HG03457 (cell line): ENCODE measurements around the gene FYB1.

Experiments
- ATAC-seq: cut with Tn5 transposase; IDR thresholded peaks from one replicate; pipeline ENCODE4 v1.9.1; 2021; ENCODE audit warnings: moderate number of reproducible peaks; ENCODE audit not compliant: unreplicated experiment

Gene FYB1

DNA sequence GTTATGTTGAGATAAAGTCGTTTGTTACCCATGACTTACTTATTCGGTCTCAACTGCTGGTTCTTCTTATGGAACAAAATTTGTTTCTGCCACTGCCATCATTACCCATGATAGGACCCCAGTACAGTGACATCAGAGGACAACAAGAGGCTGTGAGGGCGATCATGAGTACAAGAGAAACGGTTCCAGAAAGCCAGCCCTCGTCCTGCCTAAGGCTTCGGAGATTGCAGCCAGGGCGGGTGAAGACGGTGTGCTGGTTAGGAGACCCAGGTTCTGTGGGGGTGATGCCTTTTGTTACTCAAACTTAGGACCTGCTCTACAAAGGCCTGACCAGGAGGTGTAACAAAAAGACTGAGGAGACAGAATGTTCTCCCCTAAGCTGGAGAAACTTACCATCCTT is 10.9 kb downstream of the FYB1 start:
- ATAC-seq: no peak

DNA sequence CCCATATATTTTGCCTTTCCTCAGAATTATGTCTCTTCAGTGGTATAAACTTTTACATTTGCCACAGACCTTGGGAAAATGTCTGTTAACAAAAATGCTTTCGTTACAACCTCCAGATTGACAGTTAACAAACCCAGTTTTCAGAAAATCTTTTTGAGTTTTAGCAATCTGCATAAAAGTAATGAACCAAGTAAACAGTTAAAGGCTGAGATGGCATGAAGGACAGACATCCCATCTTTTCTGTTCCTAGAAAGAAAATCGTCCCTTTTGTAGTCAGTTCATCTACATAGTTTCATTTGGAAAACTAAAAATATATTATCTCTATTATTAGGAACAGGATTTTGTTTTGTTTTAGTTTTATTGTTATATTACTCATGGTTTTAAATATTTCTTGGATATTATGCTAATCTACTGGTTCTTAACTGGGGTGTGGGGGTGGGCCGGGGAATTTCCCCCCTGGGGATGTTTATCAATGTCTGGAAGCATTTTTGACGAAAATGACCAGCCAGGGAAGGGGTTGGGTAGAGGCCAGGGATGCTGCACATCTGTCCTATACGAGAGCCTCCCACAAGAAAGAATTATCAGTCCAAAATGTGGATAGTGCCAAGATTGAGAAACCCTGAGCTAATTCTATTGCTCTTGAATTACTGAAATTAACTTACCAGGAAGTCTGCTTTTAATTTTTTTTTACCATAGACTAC is 11.9 kb downstream of the FYB1 start:
- no peak for ATAC-seq

DNA sequence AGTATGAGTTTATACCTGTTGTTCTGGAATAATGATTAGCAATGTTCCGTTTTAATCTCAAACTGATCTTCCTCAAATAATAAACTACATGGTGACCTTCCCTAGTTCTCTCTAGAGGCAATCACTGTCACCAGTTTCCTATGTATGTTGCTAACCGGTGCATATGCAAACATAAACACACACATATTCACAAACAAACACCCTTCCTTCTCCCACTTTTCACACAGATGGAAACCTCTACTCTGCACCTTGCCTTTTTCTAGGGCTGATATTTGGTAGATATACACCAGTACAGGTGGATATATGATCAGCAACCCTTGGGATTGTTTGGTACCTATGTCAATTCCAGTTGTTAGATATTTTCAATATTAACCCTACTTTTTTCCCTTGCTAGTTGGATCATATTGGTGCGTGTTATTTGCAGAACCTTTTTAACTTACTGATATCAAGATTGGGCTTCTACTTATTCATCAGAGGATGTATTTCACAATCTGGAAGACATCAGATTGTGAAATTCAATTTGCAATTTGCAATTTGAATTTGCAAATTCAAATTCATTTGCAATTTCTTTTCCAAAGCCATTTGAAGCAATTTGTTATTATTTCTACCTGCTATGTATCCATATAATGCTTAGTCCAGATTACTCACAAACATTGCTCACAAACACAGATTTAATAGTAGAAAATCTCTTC is 12.6 kb downstream of the FYB1 start:
- no peak for ATAC-seq

DNA sequence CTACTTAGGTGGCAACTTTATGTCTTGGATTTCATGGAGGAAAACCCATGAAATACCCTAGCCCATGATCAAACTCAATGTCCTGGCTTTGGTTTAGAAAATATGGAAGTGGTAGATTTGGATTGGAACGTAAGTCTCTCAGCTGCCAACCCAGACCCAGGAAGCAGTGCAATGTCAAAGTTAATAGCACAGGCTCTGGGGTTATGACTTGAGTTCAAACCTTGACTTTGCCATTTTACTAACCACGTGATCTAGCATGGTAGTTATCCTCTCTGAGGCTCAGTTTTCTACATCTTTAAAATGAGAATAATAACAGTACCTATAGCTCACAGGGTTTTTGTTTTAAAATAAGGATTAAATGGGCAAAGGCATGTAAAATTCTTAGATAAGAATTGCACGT is 13.8 kb downstream of the FYB1 start:
- no peak for ATAC-seq

DNA sequence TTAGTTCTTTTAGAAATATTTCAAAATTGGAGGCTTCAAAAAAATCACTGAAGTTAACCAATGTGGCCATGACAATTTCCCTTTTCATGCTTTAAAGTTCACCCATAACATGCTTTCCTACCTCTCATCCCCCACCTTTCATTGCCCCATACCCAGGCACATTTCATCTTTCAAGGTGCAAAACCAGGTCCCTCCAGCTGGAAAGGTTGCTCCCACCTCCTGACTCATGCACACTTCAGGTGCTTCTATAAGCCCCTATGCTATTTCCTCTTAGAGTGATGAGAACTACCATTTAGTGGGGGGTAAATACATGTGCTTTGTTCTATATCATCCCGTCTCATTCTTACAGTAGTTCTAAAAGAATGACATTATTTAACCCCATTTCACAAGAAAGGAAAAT is 15.4 kb downstream of the FYB1 start:
- no peak for ATAC-seq

DNA sequence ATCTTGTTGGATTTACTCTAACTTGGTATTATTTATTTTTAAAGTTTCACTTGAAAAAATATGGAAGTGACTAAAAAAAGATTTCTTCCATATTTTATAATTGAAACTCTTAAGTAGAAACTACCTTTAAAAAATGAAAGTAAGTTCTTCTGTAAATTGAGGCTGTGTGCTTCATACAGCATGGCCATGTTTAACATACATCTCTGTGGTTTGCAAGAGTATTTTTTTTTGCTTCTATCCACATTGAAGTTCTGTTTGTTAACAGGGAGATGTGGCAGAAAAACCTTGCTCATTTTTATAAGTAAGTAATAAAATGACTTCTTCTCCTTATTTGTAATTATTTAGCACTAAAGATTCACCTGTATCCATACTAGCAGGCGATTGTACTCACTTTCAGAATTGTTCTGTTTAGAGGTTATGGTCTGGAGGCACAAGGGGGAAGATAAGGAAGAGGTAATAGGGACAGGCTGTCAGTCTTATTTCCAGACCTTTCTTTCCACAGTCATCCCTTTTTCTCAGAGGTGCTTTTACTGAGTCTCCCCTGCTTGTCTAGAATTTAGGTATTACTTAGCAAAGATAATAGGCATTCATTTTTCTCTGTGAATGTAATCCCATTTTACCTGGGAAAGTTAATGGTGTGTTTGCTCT is 16.0 kb downstream of the FYB1 start:
- ATAC-seq: no peak

DNA sequence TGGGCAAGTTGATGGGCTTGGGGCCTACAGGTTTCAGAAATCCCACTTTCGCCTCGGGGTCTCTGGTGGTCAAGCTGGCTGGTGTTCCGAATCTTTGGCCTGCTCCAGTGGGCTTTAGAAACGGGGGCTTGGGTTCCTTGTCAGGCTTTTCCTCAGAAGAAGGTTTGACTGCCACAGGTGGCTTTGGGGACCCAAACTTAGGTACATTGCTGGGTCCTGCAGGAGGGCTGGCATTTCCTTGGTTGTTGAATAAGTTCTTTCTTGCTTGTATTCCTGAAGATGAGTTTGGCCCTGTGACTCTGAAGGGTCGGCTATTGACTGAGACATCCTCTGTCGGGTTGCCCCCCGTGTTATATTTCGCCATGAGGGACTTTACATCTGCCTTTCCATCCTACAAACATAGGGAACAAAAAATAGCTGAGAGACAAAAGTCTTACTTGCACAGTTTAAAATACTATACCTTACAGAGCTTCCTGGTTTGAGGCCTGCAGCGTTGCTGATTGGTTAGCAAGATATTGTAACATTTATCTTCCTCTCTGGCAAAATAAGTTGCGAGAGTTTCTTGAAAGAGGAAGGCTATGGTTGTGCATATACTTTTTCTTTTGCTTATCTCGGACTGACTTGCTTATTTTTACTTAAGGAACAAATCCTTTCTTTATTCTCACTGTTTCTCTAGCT is 16.6 kb downstream of the FYB1 start:
- no peak for ATAC-seq

DNA sequence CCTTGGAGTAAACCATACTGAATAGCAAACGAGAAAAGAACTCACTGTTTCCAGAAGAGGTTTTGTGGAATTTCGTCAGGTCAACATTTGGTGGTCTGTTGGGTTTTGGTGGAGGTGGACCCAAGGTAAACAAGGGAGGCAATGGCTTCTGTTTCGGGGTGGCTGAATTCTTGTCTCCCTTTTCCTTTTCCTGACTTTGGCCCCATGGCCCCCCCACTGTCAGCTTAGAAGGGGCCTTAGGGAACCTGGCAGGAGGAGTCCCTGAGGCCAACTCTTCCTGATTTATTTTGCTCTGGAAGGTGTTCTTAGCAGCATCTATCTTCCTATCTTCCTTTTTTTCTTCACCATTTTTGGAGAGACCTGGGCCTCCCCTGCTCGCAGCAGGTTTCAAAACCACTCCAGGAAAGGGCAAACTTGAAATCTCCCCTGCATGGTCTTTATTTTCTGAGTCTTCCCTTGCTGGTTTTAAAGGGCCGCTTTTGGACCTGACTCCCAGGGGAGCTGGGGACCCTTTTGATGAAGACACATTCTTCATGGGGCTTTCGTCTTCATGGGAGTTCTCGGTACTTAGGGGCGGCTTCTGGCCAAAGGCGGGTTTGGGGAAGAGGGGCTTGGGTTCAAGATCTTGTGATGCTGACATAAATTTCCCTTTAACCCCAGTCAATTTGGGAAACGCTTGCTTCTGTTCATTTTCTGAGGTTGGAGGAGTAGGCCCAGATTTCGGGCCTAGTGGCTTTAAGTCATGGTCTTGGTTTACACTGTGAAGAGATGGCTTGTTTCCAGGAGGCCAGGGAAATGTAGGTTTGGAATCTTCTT is 17.4 kb downstream of the FYB1 start:
- no peak for ATAC-seq

DNA sequence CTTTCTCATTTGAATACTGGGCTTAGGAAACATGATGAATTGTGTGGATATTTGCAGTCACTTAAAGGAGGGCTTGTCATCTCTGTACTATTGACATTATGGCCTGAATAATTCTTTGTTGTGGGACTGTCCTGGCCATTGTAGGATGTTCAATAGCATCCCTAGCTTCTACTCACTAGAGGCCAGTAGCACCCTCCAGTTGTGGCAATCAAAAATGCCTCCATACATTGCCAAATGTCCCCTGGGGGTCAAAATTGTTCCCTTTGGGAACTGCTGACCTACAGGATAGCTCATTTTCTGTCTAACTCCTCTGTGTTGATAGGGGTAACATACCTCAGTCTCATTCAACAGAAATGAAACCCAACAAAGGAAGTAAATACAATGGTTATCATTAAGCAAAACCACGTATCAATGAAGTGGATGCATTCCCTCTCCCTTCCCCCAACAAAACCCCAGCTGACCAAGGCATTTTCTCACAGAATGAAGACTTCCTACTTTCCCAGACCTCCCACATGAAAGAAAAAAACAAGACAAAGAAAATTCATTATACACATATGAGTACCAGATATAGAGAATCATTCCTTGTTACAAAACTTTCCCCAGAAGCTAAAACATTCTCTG is 18.1 kb downstream of the FYB1 start:
- no peak for ATAC-seq

DNA sequence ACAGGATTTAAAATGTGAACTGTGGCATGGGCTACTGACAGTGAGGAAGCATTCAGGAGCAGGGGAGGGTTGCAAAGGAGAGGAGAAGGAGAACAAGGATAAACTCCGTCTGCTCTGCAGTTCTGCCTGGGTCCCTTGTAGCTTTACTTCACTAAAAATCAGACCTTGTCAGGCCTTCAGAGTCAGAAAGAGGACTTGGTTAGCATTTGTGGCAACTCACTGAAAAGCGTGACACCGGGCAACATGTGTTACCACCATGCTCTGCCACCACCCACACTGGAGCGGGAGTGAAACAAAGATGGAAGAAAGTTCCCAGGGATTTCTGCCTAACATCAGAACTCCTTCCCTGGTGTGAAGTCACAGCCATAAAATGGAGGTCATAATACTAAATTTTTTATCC is 19.3 kb downstream of the FYB1 start:
- no peak for ATAC-seq

DNA sequence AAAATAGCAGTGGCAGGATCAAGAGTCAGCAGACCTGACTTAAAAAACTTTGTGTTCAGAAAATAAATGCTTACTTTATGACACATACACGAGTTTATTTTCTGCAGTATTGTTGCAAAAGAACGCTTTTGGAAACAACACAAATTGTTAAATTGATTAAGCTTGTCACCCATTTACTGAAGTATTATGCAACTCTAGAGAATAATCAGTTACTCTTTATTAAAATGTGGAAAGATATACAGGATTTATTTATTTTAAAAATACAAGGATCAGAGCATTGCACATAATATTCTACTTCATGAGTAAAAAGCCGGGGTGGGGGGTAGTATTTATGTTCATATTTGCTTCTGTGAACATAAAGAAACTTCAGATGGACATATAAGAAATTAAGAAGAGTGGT is 20.0 kb downstream of the FYB1 start:
- no peak for ATAC-seq

DNA sequence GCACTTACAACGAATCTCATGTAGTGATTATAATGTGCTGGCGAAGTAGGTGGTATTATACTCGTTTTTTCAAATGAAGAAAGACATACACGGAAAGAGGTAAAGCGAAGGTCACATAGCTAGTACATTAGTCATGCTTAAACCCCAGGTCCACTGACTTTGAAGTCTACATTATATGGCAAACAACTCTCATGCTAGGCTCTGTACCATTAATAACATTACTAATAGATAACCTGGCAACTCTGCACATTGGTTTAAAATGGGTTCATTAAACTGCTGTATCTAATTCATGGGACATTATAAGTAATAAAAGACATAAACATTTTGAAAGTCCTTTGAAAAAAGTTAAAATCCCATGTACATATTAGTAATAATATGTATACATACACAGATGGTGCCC is 21.2 kb downstream of the FYB1 start:
- no peak for ATAC-seq

DNA sequence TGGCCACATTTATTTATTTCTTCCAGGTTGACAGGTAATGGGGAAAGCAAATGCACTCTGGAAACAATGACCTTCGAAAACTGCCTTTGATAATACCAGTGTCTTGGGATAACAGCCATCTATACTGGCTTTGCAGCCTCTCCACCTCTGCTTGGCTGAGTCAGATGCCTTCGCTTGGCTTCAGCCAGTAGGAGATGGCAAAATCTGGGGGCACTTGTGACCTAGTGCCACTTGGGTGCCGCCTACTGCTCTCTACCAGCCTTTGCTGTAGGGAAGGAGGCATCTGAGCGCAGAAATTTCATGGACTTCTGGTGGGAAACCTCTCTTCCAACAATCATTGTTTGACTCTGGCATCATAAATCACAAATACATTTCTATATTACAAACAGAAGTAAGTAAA is 21.8 kb downstream of the FYB1 start:
- ATAC-seq: no peak

DNA sequence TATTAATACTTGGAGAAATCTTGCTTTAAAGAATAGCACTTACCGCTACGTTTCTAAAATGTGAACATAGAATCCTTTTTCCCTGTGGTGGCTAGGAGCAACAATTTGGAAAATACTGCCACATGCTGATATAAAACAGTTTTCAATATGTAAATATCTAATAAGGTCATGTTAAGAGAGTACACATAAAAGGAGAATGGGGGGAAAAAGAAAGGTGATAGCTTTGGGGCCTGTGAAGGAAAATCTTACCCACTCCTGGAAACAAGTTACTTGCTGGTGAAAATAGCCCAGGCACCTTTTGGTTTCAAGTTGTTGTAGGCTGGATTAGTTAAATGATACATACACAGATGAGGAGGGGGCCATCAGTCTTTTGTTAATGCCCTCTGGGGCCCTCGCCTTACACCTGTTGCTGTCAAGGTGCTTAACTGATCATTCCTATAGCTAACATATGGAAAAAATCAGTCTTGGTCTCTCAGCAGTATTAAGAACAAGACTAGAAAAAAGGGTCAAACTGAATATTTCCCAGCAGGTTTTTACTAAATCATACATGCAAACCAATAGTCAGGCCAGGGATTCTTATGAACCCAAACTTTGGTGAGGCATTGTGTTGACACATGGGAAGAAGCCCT is 24.1 kb downstream of the FYB1 start:
- ATAC-seq: no peak

DNA sequence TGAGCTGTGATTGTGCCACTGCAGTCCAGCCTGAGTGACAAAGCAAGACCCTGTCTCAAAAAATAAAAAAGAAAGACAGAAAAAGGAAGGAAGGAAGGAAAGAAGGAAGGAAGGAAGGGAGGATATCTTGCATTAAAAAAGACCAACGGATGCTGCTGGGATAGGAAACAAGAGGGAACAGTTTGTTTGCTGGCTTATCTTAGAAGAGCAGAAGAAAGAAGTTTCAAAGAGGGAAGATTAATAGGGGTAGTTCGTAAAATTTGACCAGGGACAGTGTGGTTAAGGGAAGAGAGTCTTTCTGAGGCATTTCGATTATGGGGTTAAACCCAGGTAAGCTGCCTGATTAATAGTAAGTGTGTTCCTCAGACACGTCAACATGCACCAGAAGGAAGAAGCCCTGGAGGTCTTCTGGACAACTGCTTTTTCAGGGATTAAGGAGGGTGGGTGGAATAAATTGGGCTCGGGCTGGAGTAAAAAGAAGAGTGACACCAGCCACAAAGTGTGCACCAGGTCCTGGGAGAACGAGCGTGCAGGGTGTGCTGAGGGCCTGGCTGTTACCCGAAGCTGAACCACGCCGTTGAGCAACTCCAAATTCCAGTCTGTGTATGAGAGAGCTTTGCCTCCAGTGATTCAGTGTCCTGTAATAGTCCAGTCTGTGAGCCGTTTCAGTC is 24.8 kb downstream of the FYB1 start:
- ATAC-seq: no peak

DNA sequence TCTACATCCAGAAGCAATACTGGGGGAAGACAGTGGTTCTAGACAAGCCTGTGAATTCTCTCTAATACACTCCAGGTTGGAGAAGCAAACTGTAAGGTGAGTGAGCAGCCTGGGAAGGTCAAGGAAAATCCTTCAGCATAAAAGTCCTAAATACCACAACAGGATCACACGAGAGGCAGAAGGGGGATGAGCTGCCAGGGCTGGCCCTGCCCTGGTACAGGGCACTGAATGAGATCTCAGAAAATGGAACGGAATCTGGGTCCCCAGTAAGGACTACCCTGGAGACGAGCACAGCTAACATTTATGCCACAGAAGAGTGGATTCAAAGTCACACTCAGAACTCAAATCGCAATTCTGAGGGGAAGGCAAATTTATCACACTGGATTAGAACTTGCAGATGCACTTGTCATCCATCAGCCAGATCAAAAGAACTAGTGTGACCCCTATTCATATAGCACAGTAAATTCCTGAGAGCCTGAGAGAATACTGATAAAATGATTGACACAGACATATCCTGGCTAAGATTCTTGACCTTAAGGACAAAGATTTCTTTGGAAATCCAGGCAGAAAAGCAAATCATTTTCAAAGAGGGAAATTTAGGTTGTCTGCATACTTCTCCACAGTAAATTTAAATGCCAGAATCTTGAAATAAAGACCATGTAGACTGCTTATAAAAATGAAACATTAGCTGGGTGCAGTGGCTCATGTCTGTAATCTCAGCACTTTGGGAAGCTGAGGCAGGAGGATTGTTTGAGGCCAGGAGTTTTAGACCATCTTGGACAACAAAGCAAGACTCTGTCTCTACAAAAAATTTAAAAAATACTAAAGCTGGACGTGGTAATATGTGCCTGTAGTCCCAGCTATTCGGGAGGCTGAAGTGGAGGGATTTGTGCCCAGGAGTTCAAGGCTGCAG is 25.6 kb downstream of the FYB1 start:
- no peak for ATAC-seq

DNA sequence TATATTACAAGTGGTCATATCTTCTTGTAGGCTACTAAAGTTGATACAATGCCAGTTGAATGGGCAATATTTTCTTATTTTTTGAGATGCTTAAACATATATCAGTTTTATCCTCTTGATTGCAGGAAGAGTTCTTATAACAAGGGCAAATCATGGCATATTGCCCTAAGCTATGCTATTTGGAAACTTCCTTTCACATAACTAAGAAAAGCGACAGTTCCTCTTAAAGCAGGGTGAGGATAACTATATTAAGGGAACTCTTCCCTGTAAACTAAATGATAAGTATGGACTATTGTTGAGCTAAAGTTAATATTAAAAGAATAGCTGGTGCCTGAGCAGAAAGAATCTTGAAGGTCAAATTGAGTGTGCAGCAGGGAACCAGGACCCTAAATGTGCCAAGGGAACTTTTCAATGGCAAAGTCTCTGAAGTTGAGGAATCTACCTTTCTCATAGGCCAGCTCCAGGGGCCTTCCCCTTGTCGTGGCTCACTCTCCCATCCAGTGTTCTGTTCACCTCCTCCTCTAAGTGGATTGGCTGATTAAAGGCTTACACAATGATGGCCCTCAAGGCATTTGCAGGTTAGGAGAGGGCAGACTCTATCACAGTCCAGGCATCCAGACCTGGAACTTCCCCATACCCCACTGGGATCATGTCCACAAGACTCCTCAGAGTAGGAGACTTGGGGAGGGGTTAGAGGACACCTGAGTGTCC is 26.8 kb downstream of the FYB1 start:
- ATAC-seq: no peak

DNA sequence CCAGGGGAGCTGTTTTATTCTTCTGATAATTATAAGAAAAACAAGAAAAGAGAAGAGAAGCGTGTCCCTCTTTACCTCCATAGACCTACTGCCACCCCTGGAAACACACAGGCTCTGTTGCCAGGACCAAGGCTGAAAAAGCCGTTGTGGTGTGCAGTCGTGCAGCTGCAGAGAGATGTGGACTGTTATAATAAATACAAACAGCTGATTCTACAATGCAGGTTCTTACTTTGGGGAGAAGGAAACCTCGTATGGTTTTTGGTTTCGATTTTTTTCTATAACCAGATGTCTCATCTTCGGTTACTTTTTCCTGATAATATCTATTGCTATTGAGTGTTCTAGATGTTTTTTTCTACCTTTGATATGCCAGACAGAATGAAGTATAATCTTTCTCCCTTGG is 28.1 kb downstream of the FYB1 start:
- ATAC-seq: no peak
